A673 (cell line): Measurements from ENCODE around the gene SLC26A4.

Source experiments
- CTCF ChIP-seq: fragments of 300-800, 200-600 bp; sonication (generic); conservative IDR thresholded peaks from 2 replicates; pipeline ENCODE4 v1.5.1; 2017; ENCODE audit warnings: low read depth, mild to moderate bottlenecking, antibody characterized with exemption, low read length, moderate library complexity, mixed read lengths
- EZH2 ChIP-seq: fragments of 200-600 bp; sonication (generic); IDR thresholded peaks from 2 replicates; pipeline ENCODE4 v1.6.1; 2017; ENCODE audit warnings: borderline replicate concordance, low read depth, mild to moderate bottlenecking, mixed read lengths, antibody characterized with exemption, low read length; ENCODE audit not compliant: poor library complexity, severe bottlenecking

GRCh38 chr7:107613948-107614347 lies 46.7 kb upstream of the SLC26A4 start:
- TF ChIP-seq EZH2, result no peak
- no peak for TF ChIP-seq CTCF
